Pancreas (tissue), 10 donors: ENCODE measurements around the gene SMARCB1. TPM values are rescaled to one million over a fixed set of nuclear protein-coding genes. Genes with fewer than 3 reads are reported as not detected.

Experiments
- ATAC-seq, 4 donors: fragments of 200-7000 bp; cut with Tn5 transposase; one replicate each; pipeline versions ENCODE4 v1.8.0 to v1.9.1; 2020; ENCODE audit warnings: mild to moderate bottlenecking in 4 of 4, moderate library complexity in 4 of 4
- DNase-seq, 6 donors: peaks; one replicate each; pipeline ENCODE4 v3.0.0-alpha.2; 2020
- FAIRE-seq: peaks from 2 replicates; lab custom pipeline; 2012; peaks lifted over from hg19 to GRCh38; lab: Jason Lieb, UNC
- H3K27ac ChIP-seq, 4 donors: fragments of 200-600 bp; sonication (generic); 1 replicate in 3 of 4; 2 replicates in 1 of 4; pipeline versions ENCODE4 v1.5.0 to v1.8.0; 2020
- H3K27me3 ChIP-seq, 4 donors: fragments of 200-600 bp; one replicate each; pipeline ENCODE4 v1.8.0; 2021
- H3K36me3 ChIP-seq, 3 donors: fragments of 200-600 bp; sonication (generic) in 1 of 3; one replicate each; pipeline versions ENCODE4 v1.5.0 to v1.8.0; 2020 to 2021
- H3K4me1 ChIP-seq, 3 donors: fragments of 200-600 bp; one replicate each; pipeline ENCODE4 v1.8.0; 2021
- H3K4me3 ChIP-seq, 4 donors: fragments of 200-600 bp; sonication (generic) in 2 of 4; one replicate each; pipeline versions ENCODE4 v1.5.0 to v1.8.0; 2020 to 2021
- H3K9me3 ChIP-seq, 4 donors: fragments of 200-600 bp; one replicate each; pipeline ENCODE4 v1.8.0; 2021
- WGBS, 2 donors: extraction: QIAGEN DNeasy Blood & Tissue Kit; methylation state at CpG; one replicate each; pipeline ENCODE4 v1.1.7; 2013; 5-methylcytosine and 5-hydroxymethylcytosine counted together
- intact Hi-C, 3 donors: fragments of 100-400 bp; cut with DNase I; formaldehyde crosslinking; loops; one replicate each; pipeline versions ENCODE4 v1.11.1 to v1.14.2; 2022
- polyA plus RNA-seq, 2 donors: library from polyadenylated mRNA; stranded (reverse); fragments of 200-250 nt; gene quantifications; one replicate each; pipeline ENCODE4 v1.2.3, GENCODE V29; 2013
- total RNA-seq, 6 donors: library from RNA; stranded (reverse); fragmentation: NEBNext Ultra II Directional in 4 of 6; extraction: Animal tissue kit (Norgen Biotek cat#: 25700) in 4 of 6; gene quantifications; one replicate each; pipeline versions ENCODE4 v1.2.1 to v1.2.4, GENCODE V29; 2021 to 2023
- TF ChIP-seq, protein P1 (sequence below), 4 donors: fragments of 200-600 bp; sonication (generic) in 3 of 4; IDR thresholded peaks; one replicate each; pipeline versions ENCODE4 v1.5.0 to v1.8.0; 2021; ENCODE audit warnings: antibody characterized with exemption in 4 of 4
- donor health status: healthy with polysubstance abuse.
- donor health status: DM: no; HTN: no; CAD: no; lungs with moderate emphysema.
- donor health status: DM: no; HTN: no; CAD: no.
- donor health status: control.
- donor health status: control.
- donor health status: Bipolar disorder and iron deficiency.
- donor health status: DM: yes; HTN: yes; CAD: no.
- donor health status: DM: no; HTN: no; CAD: no.
- donor health status: DM: no; HTN: no; CAD: no.
- donor health status: DM: yes; HTN: yes; CAD: no.

Gene SMARCB1
- total and polyA plus RNA-seq, 8 donors = 25.2 to 37.1 (median 30.4) TPM

DNA sequence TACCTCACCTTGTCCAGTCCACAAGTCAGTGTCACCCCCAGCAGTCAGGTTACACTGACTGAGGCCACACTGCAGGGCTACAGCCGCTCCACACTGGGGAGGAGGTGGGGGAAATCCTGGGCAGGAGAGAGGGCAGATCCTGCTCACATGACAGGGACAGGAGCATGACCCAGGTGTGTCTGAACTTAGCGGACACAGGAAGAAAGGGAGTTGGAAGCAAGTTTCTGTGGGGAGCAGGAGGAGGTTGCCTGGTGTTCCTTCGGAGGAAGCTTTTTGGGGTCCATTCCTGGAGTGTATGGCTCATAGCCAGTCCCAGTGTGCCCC is 8.2 kb upstream of the SMARCB1 start:
- 75 to 80% methylated on average over 3 of the region's 3 CpGs for WGBS, 2 donors
- intact Hi-C loops = no loop called here

DNA sequence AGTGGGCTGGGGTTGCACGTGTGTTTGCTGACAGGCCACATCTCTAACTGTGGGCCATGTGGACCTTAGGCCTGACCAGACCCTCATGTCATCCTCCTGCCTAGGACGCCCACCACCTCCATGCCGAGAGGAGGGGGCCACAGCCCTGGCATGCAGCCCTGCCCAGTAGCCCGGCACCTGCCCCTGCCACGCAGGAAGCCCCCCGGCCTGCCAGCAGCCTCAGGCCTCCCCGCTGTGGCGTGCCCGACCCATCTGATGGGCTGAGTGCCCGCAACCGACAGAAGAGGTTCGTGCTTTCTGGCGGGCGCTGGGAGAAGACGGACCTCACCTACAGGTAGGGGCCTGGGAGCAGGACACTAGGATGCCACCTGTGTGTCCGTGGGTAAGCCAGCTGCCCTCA is 7.7 kb upstream of the SMARCB1 start:
- WGBS, 2 donors = 82 to 83% methylated on average over 15 to 16 of the region's 16 CpGs
- Histone ChIP-seq H3K27ac (no peak overlapping the region), H3K9me3 (no peaks in the 10 kb centered on the region), H3K4me3 (no peak overlapping the region), H3K36me3 (no peaks in the 10 kb centered on the region), H3K4me1 (peaks cover 4 to 6% (median 6%) of the 10 kb centered on the region in 3 donors), H3K27me3 (no peaks in the 10 kb centered on the region)
- TF ChIP-seq, protein P1, sequence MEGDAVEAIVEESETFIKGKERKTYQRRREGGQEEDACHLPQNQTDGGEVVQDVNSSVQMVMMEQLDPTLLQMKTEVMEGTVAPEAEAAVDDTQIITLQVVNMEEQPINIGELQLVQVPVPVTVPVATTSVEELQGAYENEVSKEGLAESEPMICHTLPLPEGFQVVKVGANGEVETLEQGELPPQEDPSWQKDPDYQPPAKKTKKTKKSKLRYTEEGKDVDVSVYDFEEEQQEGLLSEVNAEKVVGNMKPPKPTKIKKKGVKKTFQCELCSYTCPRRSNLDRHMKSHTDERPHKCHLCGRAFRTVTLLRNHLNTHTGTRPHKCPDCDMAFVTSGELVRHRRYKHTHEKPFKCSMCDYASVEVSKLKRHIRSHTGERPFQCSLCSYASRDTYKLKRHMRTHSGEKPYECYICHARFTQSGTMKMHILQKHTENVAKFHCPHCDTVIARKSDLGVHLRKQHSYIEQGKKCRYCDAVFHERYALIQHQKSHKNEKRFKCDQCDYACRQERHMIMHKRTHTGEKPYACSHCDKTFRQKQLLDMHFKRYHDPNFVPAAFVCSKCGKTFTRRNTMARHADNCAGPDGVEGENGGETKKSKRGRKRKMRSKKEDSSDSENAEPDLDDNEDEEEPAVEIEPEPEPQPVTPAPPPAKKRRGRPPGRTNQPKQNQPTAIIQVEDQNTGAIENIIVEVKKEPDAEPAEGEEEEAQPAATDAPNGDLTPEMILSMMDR (IDR thresholded peaks at IDR 0.05) = no peak
- ATAC-seq = no peak
- FAIRE-seq = no peak
- DNase-seq = no peak
- intact Hi-C loops = no loop called here

More for the DNA sequence above, 8.2 kb upstream of the SMARCB1 start:
- Histone ChIP-seq H3K27me3 (no peaks in the 10 kb centered on the region), H3K4me3 (no peak overlapping the region), H3K9me3 (no peaks in the 10 kb centered on the region), H3K4me1 (peaks cover 0 to under 1% (median under 1%) of the 10 kb centered on the region in 3 donors), H3K27ac (no peak overlapping the region), H3K36me3 (no peaks in the 10 kb centered on the region)
- ATAC-seq (no peak), FAIRE-seq (no peak), DNase-seq (no peak)
- TF ChIP-seq, protein P1 (IDR thresholded peaks at IDR 0.05) = no peak

DNA sequence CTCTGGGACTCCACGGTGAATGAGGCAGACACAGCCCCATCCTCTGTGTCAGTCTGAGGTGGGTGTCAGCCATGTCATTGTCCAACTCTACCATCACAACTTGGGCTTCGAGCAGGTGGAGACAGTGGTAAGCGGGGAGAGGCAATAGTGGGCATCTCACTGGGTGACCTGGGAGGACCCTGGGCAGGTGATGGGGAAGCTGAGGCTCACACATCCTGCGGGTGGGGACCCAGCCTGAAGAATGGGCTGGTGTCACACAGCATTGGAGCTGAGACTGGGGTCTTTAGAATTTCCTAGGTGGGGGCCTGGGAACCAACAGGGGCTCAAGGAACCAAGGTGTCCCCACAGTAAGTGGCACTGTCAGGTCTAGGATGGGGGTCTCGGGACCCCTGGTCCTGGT is 7.0 kb upstream of the SMARCB1 start:
- TF ChIP-seq, protein P1 (IDR thresholded peaks at IDR 0.05) = no peak
- DNase-seq (no peak), FAIRE-seq (no peak), ATAC-seq (no peak)
- H3K4me3 ChIP-seq = no peak overlapping the region
- 77 to 85% methylated on average over 5 of the region's 5 CpGs for WGBS, 2 donors
- no peaks in the 10 kb centered on the region for H3K36me3 ChIP-seq
- H3K9me3 ChIP-seq = no peaks in the 10 kb centered on the region
- peaks cover 7 to 9% (median 8%) of the 10 kb centered on the region in 3 donors for H3K4me1 ChIP-seq
- intact Hi-C loops = no loop called here
- no peaks in the 10 kb centered on the region for H3K27me3 ChIP-seq
- no peak overlapping the region for H3K27ac ChIP-seq

DNA sequence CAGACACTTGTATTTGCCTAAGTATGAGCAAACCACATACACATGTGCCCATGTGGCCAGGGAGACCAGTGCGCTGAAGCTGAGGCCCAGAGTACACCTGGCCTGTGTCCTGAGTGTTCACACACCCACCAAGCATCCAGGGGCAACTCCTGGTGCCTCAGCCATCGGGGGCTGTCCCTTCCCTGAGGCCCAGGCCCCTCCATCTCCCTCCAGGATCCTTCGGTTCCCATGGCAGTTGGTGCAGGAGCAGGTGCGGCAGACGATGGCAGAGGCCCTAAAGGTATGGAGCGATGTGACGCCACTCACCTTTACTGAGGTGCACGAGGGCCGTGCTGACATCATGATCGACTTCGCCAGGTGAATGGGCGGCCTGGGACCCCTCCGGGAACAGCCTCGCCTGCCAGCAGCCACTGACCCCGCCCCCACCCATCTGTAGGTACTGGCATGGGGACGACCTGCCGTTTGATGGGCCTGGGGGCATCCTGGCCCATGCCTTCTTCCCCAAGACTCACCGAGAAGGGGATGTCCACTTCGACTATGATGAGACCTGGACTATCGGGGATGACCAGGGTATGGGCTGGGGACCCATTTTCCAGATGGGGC is 6.5 kb upstream of the SMARCB1 start:
- Histone ChIP-seq H3K4me1 (peaks cover 7 to 9% (median 8%) of the 10 kb centered on the region in 3 donors), H3K27me3 (no peaks in the 10 kb centered on the region), H3K36me3 (no peaks in the 10 kb centered on the region), H3K4me3 (no peak overlapping the region), H3K9me3 (no peaks in the 10 kb centered on the region), H3K27ac (no peak overlapping the region)
- TF ChIP-seq, protein P1 (IDR thresholded peaks at IDR 0.05) = no peak
- intact Hi-C loops = no loop called here
- FAIRE-seq (no peak), ATAC-seq (no peak), DNase-seq (no peak)
- 85 to 87% methylated on average over 20 of the region's 20 CpGs for WGBS, 2 donors

DNA sequence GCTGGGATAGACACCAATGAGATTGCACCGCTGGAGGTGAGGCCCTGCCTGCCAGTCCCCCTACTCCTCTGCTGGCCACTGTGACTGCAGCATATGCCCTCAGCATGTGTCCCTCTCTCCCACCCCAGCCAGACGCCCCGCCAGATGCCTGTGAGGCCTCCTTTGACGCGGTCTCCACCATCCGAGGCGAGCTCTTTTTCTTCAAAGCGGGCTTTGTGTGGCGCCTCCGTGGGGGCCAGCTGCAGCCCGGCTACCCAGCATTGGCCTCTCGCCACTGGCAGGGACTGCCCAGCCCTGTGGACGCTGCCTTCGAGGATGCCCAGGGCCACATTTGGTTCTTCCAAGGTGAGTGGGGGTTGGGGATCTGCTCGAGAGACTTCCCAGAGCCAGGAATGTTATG is 5.7 kb upstream of the SMARCB1 start:
- no peak overlapping the region for H3K4me3 ChIP-seq
- FAIRE-seq (no peak), DNase-seq (no peak), ATAC-seq (no peak)
- no peaks in the 10 kb centered on the region for H3K36me3 ChIP-seq
- intact Hi-C loops = no loop called here
- 88 to 90% methylated on average over 15 of the region's 15 CpGs for WGBS, 2 donors
- H3K27ac ChIP-seq = no peak overlapping the region
- TF ChIP-seq, protein P1 (IDR thresholded peaks at IDR 0.05) = no peak
- H3K9me3 ChIP-seq = no peaks in the 10 kb centered on the region
- H3K27me3 ChIP-seq = no peaks in the 10 kb centered on the region
- peaks cover 7 to 9% (median 8%) of the 10 kb centered on the region in 3 donors for H3K4me1 ChIP-seq
